HG03025 (cell line): ENCODE results near the gene CATSPERZ.

Source experiments
- ATAC-seq: cut with Tn5 transposase; IDR thresholded peaks from one replicate; pipeline ENCODE4 v1.9.1; 2021; ENCODE audit warnings: mild to moderate bottlenecking, moderate library complexity; ENCODE audit not compliant: unreplicated experiment, low FRiP score

Gene CATSPERZ

GRCh38 chr11:64284048-64284961 lies 15.9 kb upstream of the CATSPERZ start, which contains the start of gene BAD:
Gene BAD (minus strand): TSS chr11:64284665. CDS start chr11:64284368, 297 bp downstream.
- peak; percentile 63 for ATAC-seq

- peak; percentile 55 for ATAC-seq
Observed at GRCh38 chr11:64284962-64285884, 14.9 kb upstream of the CATSPERZ start, which contains the start of gene GPR137. Gene GPR137 (plus strand): TSS chr11:64285848. CDS start chr11:64286525, 677 bp downstream.

- no peak for ATAC-seq
Observed at GRCh38 chr11:64285885-64286800, 14.0 kb upstream of the CATSPERZ start.

GRCh38 chr11:64286801-64287159 lies 13.4 kb upstream of the CATSPERZ start:
- ATAC-seq = no peak

- no peak for ATAC-seq
Observed at GRCh38 chr11:64287676-64288352, 12.3 kb upstream of the CATSPERZ start.

- no peak for ATAC-seq
Observed at GRCh38 chr11:64288353-64288750, 11.8 kb upstream of the CATSPERZ start.

- ATAC-seq = no peak
Observed at GRCh38 chr11:64289002-64289564, 11.1 kb upstream of the CATSPERZ start.

GRCh38 chr11:64290352-64291261 lies 9.6 kb upstream of the CATSPERZ start:
- no peak for ATAC-seq

- ATAC-seq = no peak
Observed at GRCh38 chr11:64291262-64291751, 8.9 kb upstream of the CATSPERZ start, which contains the start of gene KCNK4. Gene KCNK4 (plus strand): TSS chr11:64291302. CDS start chr11:64293019, 1,717 bp downstream.

GRCh38 chr11:64291752-64292459 lies 8.3 kb upstream of the CATSPERZ start:
- no peak for ATAC-seq

GRCh38 chr11:64292460-64293254 lies 7.5 kb upstream of the CATSPERZ start:
- no peak for ATAC-seq

- no peak for ATAC-seq
Observed at GRCh38 chr11:64294774-64295173, 5.4 kb upstream of the CATSPERZ start.

- ATAC-seq = no peak
Observed at GRCh38 chr11:64295760-64296159, 4.4 kb upstream of the CATSPERZ start.

GRCh38 chr11:64296236-64296635 lies 3.9 kb upstream of the CATSPERZ start:
- no peak for ATAC-seq

- no peak for ATAC-seq
Observed at GRCh38 chr11:64296830-64297698, 3.1 kb upstream of the CATSPERZ start.
